Measurements from ENCODE around the gene DSCAML1.

- TF ChIP-seq CTCF (IDR thresholded peaks at IDR 0.05; ENCODE audit: low read length) (no peak), EZH2 (IDR thresholded peaks at IDR 0.05; ENCODE audit: borderline replicate concordance, low read length) (no peak)
Observed at GRCh38 chr11:117564321-117564720, 232.7 kb downstream of the DSCAML1 start.

Measured in OCI-LY1 (cell line).